ENCODE results near the gene COX7B.

The COX7B gene

GRCh38 chrX:77922787-77923186 is 23.5 kb downstream of the COX7B start:
- no peak for TF ChIP-seq AEBP2 (tag by site-specific recombination; IDR thresholded peaks at IDR 0.05; ENCODE audit: borderline replicate concordance)
- no peak for TF ChIP-seq HOXC10 (CRISPR knock-in tag; IDR thresholded peaks at IDR 0.05)
- no peak for TF ChIP-seq ZNF398 (tag by site-specific recombination; IDR thresholded peaks at IDR 0.05)
- TF ChIP-seq ZNF580 (tag by site-specific recombination; IDR thresholded peaks at IDR 0.05) = no peak
- TF ChIP-seq PATZ1 (tag by site-specific recombination; IDR thresholded peaks at IDR 0.05) = no peak
- no peak for TF ChIP-seq ZNF302 (tag by site-specific recombination; IDR thresholded peaks at IDR 0.05; ENCODE audit: low read depth)
- no peak for TF ChIP-seq WT1 (tag by site-specific recombination; IDR thresholded peaks at IDR 0.05)
- TF ChIP-seq ZNF449 (tag by site-specific recombination; IDR thresholded peaks at IDR 0.05) = no peak
- no peak for TF ChIP-seq ZNF274 (IDR thresholded peaks at IDR 0.05; ENCODE audit: low read length)
- TF ChIP-seq ZNF274 (tag by site-specific recombination; IDR thresholded peaks at IDR 0.05; ENCODE audit: borderline replicate concordance) = no peak
- TF ChIP-seq ZNF518A (tag by site-specific recombination; conservative IDR thresholded peaks at IDR 0.05; ENCODE audit: low read depth) = no peak
- TF ChIP-seq ZBTB49 (tag by site-specific recombination; IDR thresholded peaks at IDR 0.05; ENCODE audit: low read depth) = no peak
- TF ChIP-seq EGR2 (tag by site-specific recombination; IDR thresholded peaks at IDR 0.05; ENCODE audit: low read depth) = no peak
- TF ChIP-seq ZNF837 (tag by site-specific recombination; IDR thresholded peaks at IDR 0.05) = no peak
- no peak for TF ChIP-seq ZBTB11 (tag by site-specific recombination; conservative IDR thresholded peaks at IDR 0.05; ENCODE audit: low read depth)
- no peak for TF ChIP-seq ZNF423 (tag by site-specific recombination; IDR thresholded peaks at IDR 0.05)
- no peak for TF ChIP-seq ZNF473 (tag by site-specific recombination; IDR thresholded peaks at IDR 0.05)
- no peak for TF ChIP-seq ZNF660 (tag by site-specific recombination; IDR thresholded peaks at IDR 0.05)
- no peak overlapping the region for H3K4me3 ChIP-seq (ENCODE audit: low read depth, low read length)
- POLR2A ChIA-PET = no interaction called here
- H3K4me1 ChIP-seq (ENCODE audit: control insufficient read depth, insufficient read depth, low read length) = no peaks in the 10 kb centered on the region; the same call in 1 of the 2 replicates
- CTCF ChIA-PET = no interaction called here
- no peaks in the 10 kb centered on the region for H3K36me3 ChIP-seq (ENCODE audit: control insufficient read depth in 2 of 2, insufficient read depth in 1 of 2, low read length in 2 of 2)
- no peaks in the 10 kb centered on the region; the same call in 1 of the 2 replicates for H3K9me3 ChIP-seq (ENCODE audit: control insufficient read depth, insufficient read depth, low read depth, low read length)
- H3K27ac ChIP-seq (ENCODE audit: extremely low read depth, low read depth, low read length) = no peak overlapping the region

All from HEK293 (cell line).